Testis (tissue), 3 donors: ENCODE data around the gene SKIC2. TPM values are rescaled to one million over a fixed set of nuclear protein-coding genes. Genes with fewer than 3 reads are reported as not detected.

ENCODE experiments used
- DNase-seq: peaks from one replicate; pipeline ENCODE4 v3.0.0-alpha.2; 2019
- H3K27ac ChIP-seq, 2 donors: fragments of 200-600 bp; sonication (generic); one replicate each; pipeline ENCODE4 v1.5.1; 2019
- H3K27me3 ChIP-seq: fragments of 200-600 bp; sonication (generic); one replicate; pipeline ENCODE4 v1.5.1; 2019
- H3K36me3 ChIP-seq: fragments of 200-600 bp; sonication (generic); one replicate; pipeline ENCODE4 v1.5.1; 2017; ENCODE audit warnings: low read depth; ENCODE audit errors: missing control alignments
- H3K4me1 ChIP-seq: fragments of 200-600 bp; sonication (generic); one replicate; pipeline ENCODE4 v1.5.1; 2019
- H3K4me3 ChIP-seq, 2 donors: fragments of 200-600 bp; sonication (generic); one replicate each; pipeline ENCODE4 v1.5.1; 2017 to 2019
- H3K9me3 ChIP-seq: fragments of 200-600 bp; sonication (generic); one replicate; pipeline ENCODE4 v1.5.1; 2017
- POLR2A ChIP-seq: fragments of 450-650 bp; IDR thresholded peaks from one replicate; pipeline ENCODE4 v1.6.1; 2017; ENCODE audit warnings: antibody characterized with exemption, mild to moderate bottlenecking, moderate library complexity
- WGBS, 2 donors: methylation state at CpG; one replicate each; pipeline ENCODE4 v1.1.5; 2018; 5-methylcytosine and 5-hydroxymethylcytosine counted together
- intact Hi-C: fragments of 100-400 bp; cut with DNase I; formaldehyde crosslinking; loops from one replicate; pipeline ENCODE4 v1.15.1; 2023; ENCODE audit warnings: low total_unique reads
- polyA plus RNA-seq: library from polyadenylated mRNA; stranded (reverse); fragments of 350-450 nt; fragmentation: Illumina TruSeq; extraction: RNeasy Lipid Tissue Mini Kit (QIAGEN cat#74804); gene quantifications from one replicate; pipeline ENCODE4 v1.2.3, GENCODE V29; 2014; ENCODE audit warnings: low read depth, low replicate concordance; ENCODE audit not compliant: insufficient read depth
- total RNA-seq, 2 donors: library from RNA; depleted of rRNA; stranded (reverse); fragments of >200 nt; gene quantifications; one replicate each; pipeline ENCODE4 v1.2.3, GENCODE V29; 2016
- TF ChIP-seq, protein P1 (sequence below), 3 experiments: fragments of 450-650 bp in 2 of 3; fragments of 200-600 bp in 1 of 3; sonication (generic) in 1 of 3; IDR thresholded peaks; one replicate each; pipeline ENCODE4 v1.5.1; 2016 to 2019; ENCODE audit warnings: antibody characterized with exemption in 3 of 3, mild to moderate bottlenecking in 2 of 3, moderate library complexity in 1 of 3

SKIC2 gene
- total and polyA plus RNA-seq, 3 donors from 2014 or later, result 39.6 to 73.0 (median 59.2) TPM

DNA sequence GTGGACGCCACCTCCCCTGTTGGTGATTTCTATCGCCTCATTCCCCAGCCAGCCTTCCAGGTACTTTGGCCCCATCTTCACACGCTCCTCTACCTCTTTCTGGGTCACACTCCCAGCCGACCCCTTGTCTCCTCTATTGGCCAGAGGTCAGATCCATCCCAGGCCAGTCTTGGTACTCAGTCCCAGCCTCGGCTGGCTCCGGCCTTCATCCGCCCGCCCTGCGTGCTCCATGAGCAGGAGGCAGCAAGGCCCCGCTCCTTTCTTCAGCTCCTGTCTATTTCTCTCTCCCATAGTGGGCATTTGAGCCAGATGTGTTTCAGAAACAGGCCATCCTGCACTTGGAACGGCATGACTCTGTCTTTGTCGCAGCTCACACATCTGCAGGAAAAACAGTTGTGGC is 2.6 kb downstream of the SKIC2 start:
- Histone ChIP-seq H3K36me3 (no peaks in the 10 kb centered on the region), H3K27me3 (no peaks in the 10 kb centered on the region), H3K27ac (no peak overlapping the region), H3K9me3 (no peaks in the 10 kb centered on the region), H3K4me3 (no peak overlapping the region), H3K4me1 (peaks cover 12% of the 10 kb centered on the region)
- 93 to 96% methylated on average over 12 of the region's 12 CpGs for WGBS, 2 donors
- intact Hi-C loops, result no loop called here
- TF ChIP-seq POLR2A, result no peak
- TF ChIP-seq, protein P1, sequence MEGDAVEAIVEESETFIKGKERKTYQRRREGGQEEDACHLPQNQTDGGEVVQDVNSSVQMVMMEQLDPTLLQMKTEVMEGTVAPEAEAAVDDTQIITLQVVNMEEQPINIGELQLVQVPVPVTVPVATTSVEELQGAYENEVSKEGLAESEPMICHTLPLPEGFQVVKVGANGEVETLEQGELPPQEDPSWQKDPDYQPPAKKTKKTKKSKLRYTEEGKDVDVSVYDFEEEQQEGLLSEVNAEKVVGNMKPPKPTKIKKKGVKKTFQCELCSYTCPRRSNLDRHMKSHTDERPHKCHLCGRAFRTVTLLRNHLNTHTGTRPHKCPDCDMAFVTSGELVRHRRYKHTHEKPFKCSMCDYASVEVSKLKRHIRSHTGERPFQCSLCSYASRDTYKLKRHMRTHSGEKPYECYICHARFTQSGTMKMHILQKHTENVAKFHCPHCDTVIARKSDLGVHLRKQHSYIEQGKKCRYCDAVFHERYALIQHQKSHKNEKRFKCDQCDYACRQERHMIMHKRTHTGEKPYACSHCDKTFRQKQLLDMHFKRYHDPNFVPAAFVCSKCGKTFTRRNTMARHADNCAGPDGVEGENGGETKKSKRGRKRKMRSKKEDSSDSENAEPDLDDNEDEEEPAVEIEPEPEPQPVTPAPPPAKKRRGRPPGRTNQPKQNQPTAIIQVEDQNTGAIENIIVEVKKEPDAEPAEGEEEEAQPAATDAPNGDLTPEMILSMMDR (IDR thresholded peaks at IDR 0.05), result no peak
- DNase-seq, result no peak

DNA sequence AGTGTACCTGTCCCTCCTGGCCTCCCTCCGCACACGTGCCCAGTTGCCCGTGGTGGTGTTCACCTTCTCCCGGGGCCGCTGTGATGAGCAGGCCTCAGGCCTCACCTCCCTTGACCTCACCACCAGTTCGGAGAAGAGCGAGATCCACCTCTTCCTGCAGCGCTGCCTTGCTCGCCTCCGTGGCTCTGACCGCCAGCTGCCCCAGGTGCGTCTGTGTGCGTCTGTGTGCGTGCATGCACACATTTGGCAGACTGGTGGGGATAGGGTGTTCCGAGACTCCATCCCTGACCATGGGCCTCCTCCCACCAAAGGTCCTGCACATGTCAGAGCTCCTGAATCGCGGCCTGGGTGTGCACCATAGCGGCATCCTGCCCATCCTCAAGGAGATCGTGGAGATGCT is 4.9 kb downstream of the SKIC2 start:
- H3K4me3 ChIP-seq, result no peak overlapping the region
- H3K27me3 ChIP-seq, result no peaks in the 10 kb centered on the region
- DNase-seq, result no peak
- intact Hi-C loops, result no loop called here
- TF ChIP-seq, protein P1 (IDR thresholded peaks at IDR 0.05), result no peak
- TF ChIP-seq POLR2A, result no peak
- H3K27ac ChIP-seq, result no peak overlapping the region
- no peaks in the 10 kb centered on the region for H3K9me3 ChIP-seq
- no peaks in the 10 kb centered on the region for H3K36me3 ChIP-seq
- peaks cover 2% of the 10 kb centered on the region for H3K4me1 ChIP-seq
- WGBS, 2 donors, result 96 to 97% methylated on average over 13 to 16 of the region's 19 CpGs

GRCh38 chr6:31965700-31966099 is 6.7 kb downstream of the SKIC2 start:
- Histone ChIP-seq H3K9me3 (no peaks in the 10 kb centered on the region), H3K4me1 (no peaks in the 10 kb centered on the region), H3K4me3 (no peak overlapping the region), H3K27me3 (no peaks in the 10 kb centered on the region), H3K27ac (no peak overlapping the region), H3K36me3 (no peaks in the 10 kb centered on the region)
- intact Hi-C loops, result no loop called here
- WGBS, 2 donors, result 76 to 92% methylated on average over 12 to 13 of the region's 13 CpGs
- no peak for DNase-seq
- TF ChIP-seq, protein P1 (IDR thresholded peaks at IDR 0.05), result no peak
- no peak for TF ChIP-seq POLR2A

GRCh38 chr6:31966506-31966905 is 7.5 kb downstream of the SKIC2 start:
- Histone ChIP-seq H3K9me3 (no peaks in the 10 kb centered on the region), H3K36me3 (no peaks in the 10 kb centered on the region), H3K4me1 (peaks cover 8% of the 10 kb centered on the region), H3K4me3 (no peak overlapping the region), H3K27ac (no peak overlapping the region), H3K27me3 (no peaks in the 10 kb centered on the region)
- intact Hi-C loops, result no loop called here
- TF ChIP-seq, protein P1 (IDR thresholded peaks at IDR 0.05), result no peak
- no peak for TF ChIP-seq POLR2A
- DNase-seq, result no peak
- 88 to 91% methylated on average over 4 to 7 of the region's 7 CpGs for WGBS, 2 donors
